ENCODE results near the gene HPS3. TPM values are rescaled to one million over a fixed set of nuclear protein-coding genes. Genes with fewer than 3 reads are reported as not detected.

HPS3 gene
- total and polyA plus RNA-seq, 2 of the 4 experiments (the other 2 are of a cell fraction): 15.2 to 24.2 TPM

GRCh38 chr3:149080011-149080698 is 49.3 kb upstream of the HPS3 start:
- Histone ChIP-seq H4K20me1 (ENCODE audit: insufficient read depth, low read length) (no peaks in the 10 kb centered on the region; the same call in 1 of the 2 replicates), H3K4me1 (ENCODE audit: control insufficient read depth, insufficient read depth, low read length) (0 out of 2 replicates have a peak, but pooled peaks cover 2% of the 10 kb centered on the region), H2AK9ac (replicated peaks; ENCODE audit: low read depth, low read length, poor library complexity) (no peak overlapping the region), H2BK15ac (ENCODE audit: low read depth, low read length) (no peak overlapping the region), H3K36me3 (ENCODE audit: control insufficient read depth, insufficient read depth, low read length) (peaks cover 3% of the 10 kb centered on the region), H3K4me3 (ENCODE audit: insufficient read depth, low read depth, low read length) (no peak overlapping the region), H3K4ac (ENCODE audit: low read depth, low read length) (no peak overlapping the region), H3K27ac (ENCODE audit: insufficient read depth, low read length) (no peak overlapping the region), H3K23ac (ENCODE audit: low read depth, low read length) (no peak overlapping the region), H4K8ac (ENCODE audit: low read depth in 2 of 2, low read length in 2 of 2) (no peak overlapping the region), H3K4me2 (ENCODE audit: low read depth, low read length) (no peak overlapping the region), H3K14ac (replicated peaks; ENCODE audit: low read depth, low read length) (no peak overlapping the region), H2AFZ (replicated peaks; ENCODE audit: low read length, poor library complexity) (no peak overlapping the region), H2AK5ac (ENCODE audit: low read depth, low read length) (no peak overlapping the region), H2BK5ac (ENCODE audit: low read depth, low read length, poor library complexity, severe bottlenecking) (peak overlapping the region; percentile 33), H3K9me1 (ENCODE audit: insufficient read depth, low read length) (no peaks in the 10 kb centered on the region), H3K9ac (ENCODE audit: low read depth, low read length) (no peak overlapping the region), H3K56ac (ENCODE audit: extremely low read depth, insufficient read depth, low read length) (no peak overlapping the region), H3K27me3 (ENCODE audit: control insufficient read depth, insufficient read depth, low read length) (no peaks in the 10 kb centered on the region), H2BK120ac (ENCODE audit: low read depth, low read length) (no peak overlapping the region), H2BK20ac (ENCODE audit: low read depth, low read length) (no peak overlapping the region), H3K18ac (ENCODE audit: low read depth, low read length) (no peak overlapping the region), H3K9me3 (ENCODE audit: control insufficient read depth, insufficient read depth, low read length) (no peaks in the 10 kb centered on the region), H4K91ac (ENCODE audit: insufficient read depth, low read depth, low read length) (no peak overlapping the region), H3K79me1 (ENCODE audit: low read depth in 1 of 2, low read length in 2 of 2) (peaks cover 22 to 39% of the 10 kb centered on the region in 2 experiments), H4K5ac (ENCODE audit: low read depth, low read length) (no peak overlapping the region)
- DNase-seq (peak; percentile 8), ATAC-seq (ENCODE audit: low read depth) (no peak)
- no peak for TF ChIP-seq CTCF (conservative IDR thresholded peaks at IDR 0.05; ENCODE audit: low read depth, low read length)
- TF ChIP-seq, protein P1, sequence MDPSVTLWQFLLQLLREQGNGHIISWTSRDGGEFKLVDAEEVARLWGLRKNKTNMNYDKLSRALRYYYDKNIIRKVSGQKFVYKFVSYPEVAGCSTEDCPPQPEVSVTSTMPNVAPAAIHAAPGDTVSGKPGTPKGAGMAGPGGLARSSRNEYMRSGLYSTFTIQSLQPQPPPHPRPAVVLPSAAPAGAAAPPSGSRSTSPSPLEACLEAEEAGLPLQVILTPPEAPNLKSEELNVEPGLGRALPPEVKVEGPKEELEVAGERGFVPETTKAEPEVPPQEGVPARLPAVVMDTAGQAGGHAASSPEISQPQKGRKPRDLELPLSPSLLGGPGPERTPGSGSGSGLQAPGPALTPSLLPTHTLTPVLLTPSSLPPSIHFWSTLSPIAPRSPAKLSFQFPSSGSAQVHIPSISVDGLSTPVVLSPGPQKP (IDR thresholded peaks at IDR 0.05; ENCODE audit: borderline replicate concordance, low read depth, low read length): no peak
- TF ChIP-seq MXI1 (IDR thresholded peaks at IDR 0.05; ENCODE audit: borderline replicate concordance, low read depth, low read length): no peak
- no peak for TF ChIP-seq RAD21 (IDR thresholded peaks at IDR 0.05; ENCODE audit: low read length)
- no peak for TF ChIP-seq FOS (IDR thresholded peaks at IDR 0.05; ENCODE audit: low read depth, low read length)
- TF ChIP-seq MAFK (IDR thresholded peaks at IDR 0.05; ENCODE audit: low read depth, low read length): no peak
- TF ChIP-seq RFX5 (IDR thresholded peaks at IDR 0.05; ENCODE audit: low read depth, low read length): no peak
- no peak for TF ChIP-seq SMC3 (IDR thresholded peaks at IDR 0.05; ENCODE audit: low read depth, low read length)
- peak; percentile 33; the same call in 1 of the 2 replicates for TF ChIP-seq CEBPB (IDR thresholded peaks at IDR 0.05; ENCODE audit: low read depth, low read length)
- ChIA-PET POLR2A (ENCODE audit: unreplicated experiment) (no interaction called here), CTCF (interaction anchor here (0.6 kb wide), 1 partner anchor 124 kb away, joined by 4 read pairs; no protein-coding TSS in a partner anchor)
- intact Hi-C loops (cut with micrococcal nuclease): no loop called here
- no CpG with 5 or more reads among the region's 3 CpGs for WGBS, 2 experiments (ENCODE audit: extremely low coverage in 2 of 2, insufficient read length in 1 of 2)
- BruUV-seq (replicated peaks): no TSS peak
- in situ Hi-C loops (cut with MboI; ENCODE audit: low sequenced_read_pairs): no loop called here
- dilution Hi-C loops (cut with HindIII; ENCODE audit: low sequenced_read_pairs, unreplicated experiment): no loop called here

All from IMR-90 (cell line).